HCT116 (cell line): ENCODE results near the gene CNTN2.
A peak's percentile ranks its signal among the peaks of the same experiment; 100 is the strongest.

ENCODE experiments used
- JUND ChIP-seq: IDR thresholded peaks from 2 replicates; pipeline ENCODE4 v1.6.1; 2012
- POLR2AphosphoS5 ChIP-seq: IDR thresholded peaks from 2 replicates; pipeline ENCODE4 v1.6.1; 2011; ENCODE audit warnings: mild to moderate bottlenecking, low read depth, low read length, moderate library complexity

DNA sequence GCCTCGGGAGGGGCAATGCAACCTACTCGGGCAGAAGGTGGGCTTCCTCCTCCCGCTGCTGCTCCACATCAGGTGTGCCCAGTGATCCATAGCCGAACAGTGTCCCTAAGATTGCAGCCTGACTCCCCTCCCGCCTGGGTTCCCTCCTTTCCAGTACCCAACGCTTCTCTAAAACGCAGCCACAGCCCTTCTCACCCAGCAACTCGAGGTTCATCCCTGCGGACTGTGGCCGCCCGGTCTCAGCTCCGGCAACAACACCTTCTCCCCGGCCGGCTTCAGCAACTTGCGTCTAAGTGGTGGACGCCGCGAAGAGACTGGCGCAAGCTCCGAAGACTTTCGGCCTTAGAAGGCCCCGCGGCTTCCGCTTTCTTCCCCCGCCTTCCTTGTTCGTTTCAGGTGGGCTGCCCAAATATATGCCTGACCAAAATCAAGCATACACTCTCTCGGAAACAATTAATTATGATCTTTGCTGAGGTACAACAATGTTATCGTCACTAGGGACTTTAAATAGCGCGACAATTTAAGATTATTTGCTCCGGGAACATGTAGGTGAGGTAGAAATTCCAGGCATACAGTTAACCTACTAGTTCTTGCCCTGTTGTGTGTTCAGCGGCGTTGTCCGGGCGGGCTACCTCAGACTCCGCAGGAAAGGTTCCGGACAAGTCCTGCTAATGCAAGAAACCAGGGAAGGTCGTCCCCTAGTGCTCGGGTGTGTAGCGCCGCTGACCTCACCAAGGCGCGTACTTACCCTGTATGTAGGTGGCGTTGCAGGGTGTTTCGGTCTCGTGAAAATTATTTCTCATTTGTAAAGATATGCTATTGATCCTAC is 78.9 kb downstream of the CNTN2 start, which contains the start of gene RBBP5:
- TF ChIP-seq POLR2AphosphoS5 (peak; percentile 95), JUND (peak; percentile 47)
